GM12801 (cell line): ENCODE results near the gene DNM1.

Experiments
- CTCF ChIP-seq: IDR thresholded peaks from one replicate; pipeline ENCODE4 v1.5.1; 2011; ENCODE audit warnings: control low read depth; ENCODE audit not compliant: insufficient read length; ENCODE audit errors: extremely low read depth

Gene DNM1

GRCh38 chr9:128208946-128209669, 5.9 kb downstream of the DNM1 start:
- no peak for TF ChIP-seq CTCF

GRCh38 chr9:128211186-128211980, 8.2 kb downstream of the DNM1 start:
- TF ChIP-seq CTCF = no peak

- TF ChIP-seq CTCF = no peak
Measured at GRCh38 chr9:128211981-128212281, 8.8 kb downstream of the DNM1 start.

- TF ChIP-seq CTCF = no peak
Measured at GRCh38 chr9:128213746-128214497, 10.7 kb downstream of the DNM1 start.

GRCh38 chr9:128214571-128215490, 11.7 kb downstream of the DNM1 start:
- no peak for TF ChIP-seq CTCF

GRCh38 chr9:128215491-128216409, 12.6 kb downstream of the DNM1 start:
- no peak for TF ChIP-seq CTCF
